HG02970 (cell line): ENCODE measurements around the gene LTN1.

Experiments
- ATAC-seq: cut with Tn5 transposase; IDR thresholded peaks from one replicate; pipeline ENCODE4 v1.9.1; 2021; ENCODE audit warnings: mild to moderate bottlenecking, moderate library complexity, moderate number of reproducible peaks; ENCODE audit not compliant: unreplicated experiment, low FRiP score

LTN1 gene

GRCh38 chr21:28884976-28885852 lies 107.5 kb downstream of the LTN1 start:
- ATAC-seq = peak; percentile 99

GRCh38 chr21:28884481-28884880 lies 108.2 kb downstream of the LTN1 start:
- ATAC-seq = no peak

GRCh38 chr21:28883931-28884330 lies 108.7 kb downstream of the LTN1 start:
- ATAC-seq = no peak

GRCh38 chr21:28882345-28882744 lies 110.3 kb downstream of the LTN1 start:
- no peak for ATAC-seq
